BE2C (cell line): ENCODE results near the gene EPG5.
"Not testable (repeated sequence)": the region's sequence is repeated elsewhere in the genome, so short reads cannot be mapped to it uniquely, and the experiment has no call there.

Experiments used
- DNase-seq: peaks from one replicate; pipeline ENCODE4 v3.0.0-alpha.2; 2020
- H3K27me3 ChIP-seq: fragments of 250-450 bp; sonication (Bioruptor Pico); 2 replicates; pipeline ENCODE4 v1.5.1; 2020; ENCODE audit warnings: mild to moderate bottlenecking
- H3K36me3 ChIP-seq: fragments of 250-450 bp; sonication (Bioruptor Pico); 2 replicates; pipeline ENCODE4 v1.5.1; 2020; ENCODE audit warnings: mild to moderate bottlenecking
- H3K4me1 ChIP-seq: fragments of 250-450 bp; sonication (Bioruptor Pico); 2 replicates; pipeline ENCODE4 v1.5.1; 2020
- H3K4me3 ChIP-seq: 2 replicates; pipeline ENCODE4 v1.5.1; 2011; ENCODE audit warnings: low read depth, low read length
- H3K9me3 ChIP-seq: fragments of 250-450 bp; sonication (Bioruptor Pico); 2 replicates; pipeline ENCODE4 v1.5.1; 2020
- TF ChIP-seq, protein P1 (sequence below): IDR thresholded peaks from 2 replicates; pipeline ENCODE4 v1.5.1; 2012; ENCODE audit warnings: mild to moderate bottlenecking, low read depth, low read length

EPG5 gene

DNA sequence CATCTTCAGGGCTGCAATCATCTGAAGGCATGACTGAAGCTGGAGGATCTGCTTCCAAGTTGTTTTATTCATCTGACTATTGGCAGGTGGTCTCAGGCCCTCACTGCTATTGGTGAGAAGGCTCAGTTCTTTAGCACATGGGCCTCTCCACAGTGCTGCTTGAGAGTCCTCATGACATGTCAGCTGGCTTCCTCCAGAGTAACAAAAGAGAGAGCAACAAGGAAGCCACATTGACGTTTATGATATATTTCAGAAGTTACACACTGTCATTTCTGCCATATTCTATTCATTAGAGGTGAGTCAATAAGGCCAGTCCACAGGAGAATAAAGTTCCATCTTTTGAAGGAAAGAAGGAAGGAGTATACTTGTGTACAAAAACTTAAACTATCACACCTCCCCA lies 149.6 kb downstream of the EPG5 start:
- no peak overlapping the region for H3K4me3 ChIP-seq
- no peaks in the 10 kb centered on the region for H3K36me3 ChIP-seq
- 0 out of 2 replicates have a peak, but pooled peaks cover 3% of the 10 kb centered on the region for H3K27me3 ChIP-seq
- DNase-seq, result no peak
- H3K9me3 ChIP-seq, result no peaks in the 10 kb centered on the region
- no peaks in the 10 kb centered on the region for H3K4me1 ChIP-seq
- TF ChIP-seq, protein P1, sequence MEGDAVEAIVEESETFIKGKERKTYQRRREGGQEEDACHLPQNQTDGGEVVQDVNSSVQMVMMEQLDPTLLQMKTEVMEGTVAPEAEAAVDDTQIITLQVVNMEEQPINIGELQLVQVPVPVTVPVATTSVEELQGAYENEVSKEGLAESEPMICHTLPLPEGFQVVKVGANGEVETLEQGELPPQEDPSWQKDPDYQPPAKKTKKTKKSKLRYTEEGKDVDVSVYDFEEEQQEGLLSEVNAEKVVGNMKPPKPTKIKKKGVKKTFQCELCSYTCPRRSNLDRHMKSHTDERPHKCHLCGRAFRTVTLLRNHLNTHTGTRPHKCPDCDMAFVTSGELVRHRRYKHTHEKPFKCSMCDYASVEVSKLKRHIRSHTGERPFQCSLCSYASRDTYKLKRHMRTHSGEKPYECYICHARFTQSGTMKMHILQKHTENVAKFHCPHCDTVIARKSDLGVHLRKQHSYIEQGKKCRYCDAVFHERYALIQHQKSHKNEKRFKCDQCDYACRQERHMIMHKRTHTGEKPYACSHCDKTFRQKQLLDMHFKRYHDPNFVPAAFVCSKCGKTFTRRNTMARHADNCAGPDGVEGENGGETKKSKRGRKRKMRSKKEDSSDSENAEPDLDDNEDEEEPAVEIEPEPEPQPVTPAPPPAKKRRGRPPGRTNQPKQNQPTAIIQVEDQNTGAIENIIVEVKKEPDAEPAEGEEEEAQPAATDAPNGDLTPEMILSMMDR, result no peak

DNA sequence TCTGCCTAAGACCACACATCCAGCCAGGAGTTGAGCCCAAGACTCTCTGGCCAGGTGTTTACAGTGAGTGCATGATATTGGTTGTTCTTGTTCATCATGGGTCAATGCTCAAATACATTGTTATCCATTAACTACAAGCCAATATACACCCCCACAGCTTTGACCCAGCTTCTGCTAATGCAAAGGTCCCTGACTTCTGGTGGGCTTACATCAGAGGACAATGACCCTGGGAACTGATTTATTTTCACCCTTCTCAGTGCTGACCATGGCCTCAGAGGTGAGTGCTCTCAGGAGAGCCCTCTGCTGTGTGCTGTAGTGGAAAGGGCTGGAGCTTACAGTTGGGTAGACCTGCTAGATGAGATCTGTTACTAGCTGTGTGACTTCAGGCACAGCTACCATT lies 152.4 kb downstream of the EPG5 start:
- H3K9me3 ChIP-seq, DNase-seq, H3K4me3 ChIP-seq, H3K27me3 ChIP-seq, H3K36me3 ChIP-seq, H3K4me1 ChIP-seq: not testable (repeated sequence)

DNA sequence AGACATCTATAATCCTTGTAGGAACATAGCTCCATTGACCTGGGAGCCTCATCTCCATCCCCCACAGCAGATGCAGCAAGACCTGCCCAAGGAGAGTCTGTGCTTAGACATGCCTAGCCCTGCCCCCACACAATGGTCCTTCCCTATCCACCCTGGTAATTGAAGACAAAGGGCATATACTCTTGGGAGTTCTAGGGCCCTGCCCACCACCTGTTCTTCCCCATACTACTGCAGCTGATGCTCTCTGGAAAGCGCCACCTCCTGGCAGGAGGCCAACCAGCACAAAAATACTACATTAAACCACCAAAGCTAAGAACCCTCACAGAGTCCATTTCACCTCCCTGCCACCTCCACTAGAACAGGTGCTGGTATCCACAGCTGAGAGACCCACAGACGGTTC lies 160.0 kb downstream of the EPG5 start:
- H3K27me3 ChIP-seq, H3K9me3 ChIP-seq, H3K4me3 ChIP-seq, H3K36me3 ChIP-seq, H3K4me1 ChIP-seq: not testable (repeated sequence)
- TF ChIP-seq, protein P1, result peak; percentile 29
- DNase-seq, result peak; percentile 17

DNA sequence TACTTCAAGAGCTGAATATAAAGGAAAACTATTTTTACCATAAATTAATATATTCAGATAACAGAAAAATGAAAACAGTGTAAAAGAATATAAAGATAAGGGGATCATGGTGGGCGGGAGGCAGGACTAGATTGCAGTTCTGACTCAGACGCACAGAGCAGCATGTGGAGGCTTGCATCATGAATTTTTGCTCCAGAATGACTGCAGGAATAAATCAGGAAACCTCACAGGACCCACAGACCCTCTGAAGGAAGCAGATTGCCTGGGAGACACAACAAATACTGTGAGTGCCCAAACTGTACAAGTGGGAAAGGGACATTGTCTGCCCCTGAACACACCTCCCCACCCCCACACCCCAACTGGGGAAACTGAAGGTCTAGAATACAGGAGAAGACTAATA lies 160.9 kb downstream of the EPG5 start:
- no peak for DNase-seq
- Histone ChIP-seq H3K4me3 (no peak overlapping the region), H3K27me3 (no peaks in the 10 kb centered on the region), H3K4me1 (no peaks in the 10 kb centered on the region), H3K9me3 (no peaks in the 10 kb centered on the region), H3K36me3 (no peaks in the 10 kb centered on the region)
- TF ChIP-seq, protein P1, result no peak

- Histone ChIP-seq H3K27me3 (no peaks in the 10 kb centered on the region), H3K36me3 (no peaks in the 10 kb centered on the region), H3K4me3 (no peak overlapping the region), H3K9me3 (no peaks in the 10 kb centered on the region), H3K4me1 (no peaks in the 10 kb centered on the region)
- TF ChIP-seq, protein P1, result no peak
- DNase-seq, result no peak
Measured at GRCh38 chr18:45805551-45805950, 161.6 kb downstream of the EPG5 start.

DNA sequence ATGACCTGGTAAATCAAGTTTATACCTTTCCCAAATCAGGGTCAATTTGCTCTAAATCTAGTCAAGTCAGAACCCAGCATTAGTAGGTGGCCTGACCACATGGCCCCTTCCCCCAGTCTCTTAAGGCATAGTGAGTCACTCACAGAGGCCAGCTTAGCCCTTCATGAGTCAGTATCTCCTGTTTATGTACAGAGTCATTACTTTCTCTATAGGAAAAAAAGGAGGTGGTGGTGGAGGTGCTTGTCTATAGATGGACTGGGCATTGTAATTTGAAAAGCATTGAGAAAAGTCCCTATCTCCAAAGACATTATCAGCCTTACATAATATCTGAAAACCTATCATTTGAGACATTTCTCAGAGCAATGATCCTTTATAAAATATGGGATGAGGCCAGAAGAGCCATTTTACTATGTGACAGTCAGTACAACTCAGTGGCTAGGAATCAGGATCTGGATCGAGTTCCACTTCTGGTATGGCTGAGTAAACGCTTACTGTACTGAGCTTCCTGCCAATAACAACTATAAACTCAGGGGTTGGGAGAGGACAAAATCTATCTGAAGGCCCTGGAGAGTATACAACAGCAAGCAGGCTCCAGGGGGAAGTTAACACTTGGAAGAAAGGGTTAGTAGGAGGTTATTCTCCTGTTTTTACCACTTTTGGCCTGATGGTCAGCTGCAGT lies 164.2 kb downstream of the EPG5 start:
- Histone ChIP-seq H3K4me1 (no peaks in the 10 kb centered on the region), H3K36me3 (no peaks in the 10 kb centered on the region), H3K9me3 (no peaks in the 10 kb centered on the region), H3K4me3 (no peak overlapping the region), H3K27me3 (no peaks in the 10 kb centered on the region)
- TF ChIP-seq, protein P1, result no peak
- DNase-seq, result no peak
